Measurements from ENCODE around the gene HAVCR2.
"Not testable (repeated sequence)": the region's sequence is repeated elsewhere in the genome, so short reads cannot be mapped to it uniquely, and the experiment has no call there.

The HAVCR2 gene

GRCh38 chr5:157057459-157058370 lies 51.1 kb downstream of the HAVCR2 start:
- no peak for TF ChIP-seq CTCF (IDR thresholded peaks at IDR 0.05; ENCODE audit: low read depth, low read length)
- no peak overlapping the region for H3K4me3 ChIP-seq (ENCODE audit: low read depth, low read length)

DNA sequence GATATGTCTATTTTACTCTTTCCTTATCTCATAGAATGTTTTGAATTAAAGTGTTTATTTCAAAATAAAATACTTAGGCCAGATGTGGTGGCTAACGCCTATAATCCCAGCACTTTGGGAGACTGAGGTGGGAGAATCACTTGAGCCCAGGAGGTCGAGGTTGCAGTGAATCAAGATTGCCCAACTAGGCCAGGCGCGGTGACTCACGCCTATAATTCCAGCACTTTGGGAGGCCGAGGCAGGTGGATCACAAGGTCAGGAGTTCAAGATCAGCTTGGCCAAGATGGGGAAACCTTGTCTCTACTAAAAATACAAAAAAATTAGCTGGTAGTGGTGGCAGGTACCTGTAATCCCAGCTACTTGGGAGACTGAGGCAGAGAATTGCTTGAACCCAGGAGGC lies 52.0 kb downstream of the HAVCR2 start:
- not testable (repeated sequence) for H3K4me3 ChIP-seq (ENCODE audit: low read depth, low read length)

GRCh38 chr5:157051604-157052245 lies 57.1 kb downstream of the HAVCR2 start:
- TF ChIP-seq CTCF (IDR thresholded peaks at IDR 0.05; ENCODE audit: low read depth, low read length), result no peak
- H3K4me3 ChIP-seq (ENCODE audit: low read depth, low read length), result no peak overlapping the region

- no peak overlapping the region for H3K4me3 ChIP-seq (ENCODE audit: low read depth, low read length)
- TF ChIP-seq CTCF (IDR thresholded peaks at IDR 0.05; ENCODE audit: low read depth, low read length), result no peak
These were observed 58.8 kb downstream of the HAVCR2 start for GRCh38 chr5:157050050-157050449.

DNA sequence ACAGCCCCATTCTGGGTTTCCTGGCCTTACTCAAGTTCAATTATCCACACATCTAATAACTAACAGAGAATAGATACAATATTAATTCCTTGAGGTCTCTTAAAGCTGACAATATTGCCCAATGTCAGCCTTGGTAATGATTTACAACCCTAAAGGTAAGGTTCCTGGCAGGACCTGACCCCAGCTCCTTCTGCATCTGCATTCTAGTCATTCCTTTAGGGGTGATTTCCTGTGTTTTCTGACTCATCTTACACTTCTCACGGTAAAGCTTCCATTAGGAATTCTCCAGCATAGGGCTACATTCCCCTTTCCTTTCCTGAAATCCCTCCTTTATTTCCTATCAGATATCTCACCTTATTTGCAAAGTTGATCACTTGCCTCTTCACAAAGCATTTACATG lies 59.2 kb downstream of the HAVCR2 start:
- H3K4me3 ChIP-seq (ENCODE audit: low read depth, low read length), result no peak overlapping the region
- TF ChIP-seq CTCF (IDR thresholded peaks at IDR 0.05; ENCODE audit: low read depth, low read length), result no peak

DNA sequence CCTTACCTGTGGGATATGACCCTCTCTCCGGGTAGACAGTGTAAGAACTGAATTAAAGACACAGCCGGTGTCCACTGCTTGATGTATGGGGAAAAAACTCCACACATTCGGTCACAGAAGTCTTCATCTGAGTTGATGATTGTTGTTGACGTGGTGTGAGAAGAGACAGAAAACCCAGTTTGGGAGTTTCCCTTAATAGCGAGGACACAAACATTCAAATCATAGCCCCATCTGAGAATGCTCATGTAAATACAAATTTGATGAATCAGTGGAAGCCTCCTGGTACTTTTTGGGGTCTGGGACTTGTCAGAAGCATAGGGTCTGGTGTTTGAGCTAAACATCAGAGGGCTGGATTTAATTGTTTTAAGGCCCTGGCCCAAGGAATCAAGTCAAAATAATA lies 60.9 kb downstream of the HAVCR2 start:
- no peak overlapping the region for H3K4me3 ChIP-seq (ENCODE audit: low read depth, low read length)
- no peak for TF ChIP-seq CTCF (IDR thresholded peaks at IDR 0.05; ENCODE audit: low read depth, low read length)

- H3K4me3 ChIP-seq (ENCODE audit: low read depth, low read length), result not testable (repeated sequence)
These were observed 61.8 kb downstream of the HAVCR2 start for GRCh38 chr5:157047016-157047415.

DNA sequence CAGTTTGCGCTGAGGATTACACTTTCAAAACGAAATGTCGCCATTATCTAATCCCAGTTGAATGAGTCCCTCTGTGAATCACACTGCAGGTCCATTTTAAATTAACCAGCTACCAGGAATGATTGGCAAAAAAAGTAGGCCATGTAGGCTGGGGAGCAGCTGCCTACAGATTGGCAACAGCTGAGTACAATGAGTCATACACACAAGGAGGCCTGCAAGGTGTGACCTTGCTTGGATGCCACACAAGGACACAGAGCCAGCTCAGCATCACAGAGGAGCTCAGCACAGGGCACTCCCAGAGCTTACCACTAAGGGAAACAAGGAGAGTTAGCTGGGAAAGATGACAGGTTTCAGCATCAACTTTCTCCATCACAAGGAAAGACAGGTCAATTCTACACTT lies 62.8 kb downstream of the HAVCR2 start:
- H3K4me3 ChIP-seq (ENCODE audit: low read depth, low read length), result no peak overlapping the region
- no peak for TF ChIP-seq CTCF (IDR thresholded peaks at IDR 0.05; ENCODE audit: low read depth, low read length)
